Activated T-cell treated with anti-CD3 and anti-CD28 coated beads, Interleukin-2, amount 50 U/mL, for 72 hours (primary cell): Measurements from ENCODE around the gene OSTM1. TPM values are rescaled to one million over a fixed set of nuclear protein-coding genes. Genes with fewer than 3 reads are reported as not detected.
A peak's percentile ranks its signal among the peaks of the same experiment; 100 is the strongest.
"Not testable (repeated sequence)": the region's sequence is repeated elsewhere in the genome, so short reads cannot be mapped to it uniquely, and the experiment has no call there.

ENCODE experiments used
- ATAC-seq, 2 donors: fragments of 150-1000 bp; cut with Tn5 transposase; replicated peaks in 1 of 2; 2 replicates each; pipeline ENCODE4 v1.10.0; 2021; ENCODE audit warnings: moderate library complexity in 2 of 2, mild to moderate bottlenecking in 1 of 2
- DNase-seq, 2 donors: peaks; one replicate each; pipeline ENCODE4 v3.0.0; 2021 to 2022; ENCODE audit warnings: mixed read lengths in 1 of 2
- H3K27ac Mint-ChIP-seq: one replicate; pipeline ENCODE4 v1.8.0; 2022; ENCODE audit warnings: mild to moderate bottlenecking, moderate library complexity, mixed read lengths
- H3K27me3 Mint-ChIP-seq: one replicate; pipeline ENCODE4 v1.8.0; 2022; ENCODE audit warnings: low read depth, mixed read lengths
- H3K36me3 Mint-ChIP-seq, 2 donors: one replicate each; pipeline ENCODE4 v1.8.0; 2022; ENCODE audit warnings: mixed read lengths in 2 of 2, mild to moderate bottlenecking in 1 of 2; ENCODE audit not compliant: insufficient read depth in 2 of 2
- H3K4me1 Mint-ChIP-seq: one replicate; pipeline ENCODE4 v1.8.0; 2022; ENCODE audit warnings: low read depth, mixed read lengths
- H3K4me3 Mint-ChIP-seq, 2 donors: one replicate each; pipeline ENCODE4 v1.8.0; 2022; ENCODE audit warnings: mild to moderate bottlenecking in 2 of 2, mixed read lengths in 2 of 2, moderate library complexity in 2 of 2
- H3K9me3 Mint-ChIP-seq, 2 donors: one replicate each; pipeline ENCODE4 v1.8.0; 2022; ENCODE audit warnings: mixed read lengths in 2 of 2
- total RNA-seq, 2 donors: library from RNA; stranded (reverse); gene quantifications; one replicate each; pipeline ENCODE4 v1.2.3, GENCODE V29; 2022

OSTM1 gene
- total RNA-seq, 2 donors from 2014 or later, result 13.0 to 19.6 TPM

GRCh38 chr6:108029226-108029921 is 45.2 kb downstream of the OSTM1 start:
- H3K27ac Mint-ChIP-seq, result no peak overlapping the region
- H3K27me3 Mint-ChIP-seq, result no peaks in the 10 kb centered on the region
- no peaks in the 10 kb centered on the region for H3K36me3 Mint-ChIP-seq
- H3K4me3 Mint-ChIP-seq, result no peak overlapping the region
- DNase-seq (no peak), ATAC-seq (no peak)
- no peaks in the 10 kb centered on the region for H3K4me1 Mint-ChIP-seq
- H3K9me3 Mint-ChIP-seq, result no peaks in the 10 kb centered on the region

GRCh38 chr6:108027594-108027993 is 46.9 kb downstream of the OSTM1 start:
- H3K4me3 Mint-ChIP-seq, result no peak overlapping the region
- H3K9me3 Mint-ChIP-seq, result no peaks in the 10 kb centered on the region
- H3K27ac Mint-ChIP-seq, result no peak overlapping the region
- no peaks in the 10 kb centered on the region for H3K36me3 Mint-ChIP-seq
- no peak for DNase-seq
- H3K27me3 Mint-ChIP-seq, result no peaks in the 10 kb centered on the region
- no peak for ATAC-seq
- H3K4me1 Mint-ChIP-seq, result no peaks in the 10 kb centered on the region

GRCh38 chr6:108027056-108027455 is 47.5 kb downstream of the OSTM1 start:
- Mint-ChIP-seq H3K27ac (no peak overlapping the region), H3K4me3 (no peak overlapping the region), H3K4me1 (no peaks in the 10 kb centered on the region), H3K27me3 (no peaks in the 10 kb centered on the region), H3K36me3 (no peaks in the 10 kb centered on the region), H3K9me3 (no peaks in the 10 kb centered on the region)
- ATAC-seq (no peak), DNase-seq (no peak)

- no peak for ATAC-seq
- Mint-ChIP-seq H3K4me3 (no peak overlapping the region), H3K27me3 (no peaks in the 10 kb centered on the region), H3K4me1 (no peaks in the 10 kb centered on the region), H3K9me3 (no peaks in the 10 kb centered on the region), H3K36me3 (no peaks in the 10 kb centered on the region), H3K27ac (no peak overlapping the region)
- DNase-seq, result no peak
These were observed 50.0 kb downstream of the OSTM1 start for GRCh38 chr6:108024427-108025073.

GRCh38 chr6:108020472-108021116 is 53.9 kb downstream of the OSTM1 start:
- H3K36me3 Mint-ChIP-seq, result peaks cover 0 to 6% of the 10 kb centered on the region in 2 donors
- peaks cover 0 to 5% of the 10 kb centered on the region in 2 donors for H3K9me3 Mint-ChIP-seq
- no peaks in the 10 kb centered on the region for H3K4me1 Mint-ChIP-seq
- ATAC-seq (no peak), DNase-seq (no peak)
- H3K27ac Mint-ChIP-seq, result no peak overlapping the region
- H3K27me3 Mint-ChIP-seq, result peaks cover 6% of the 10 kb centered on the region
- H3K4me3 Mint-ChIP-seq, result no peak overlapping the region

GRCh38 chr6:108016283-108016682 is 58.3 kb downstream of the OSTM1 start:
- H3K4me1 Mint-ChIP-seq, H3K4me3 Mint-ChIP-seq, H3K27ac Mint-ChIP-seq, H3K27me3 Mint-ChIP-seq, DNase-seq, H3K36me3 Mint-ChIP-seq, ATAC-seq, H3K9me3 Mint-ChIP-seq: not testable (repeated sequence)

GRCh38 chr6:108013787-108014439 is 60.6 kb downstream of the OSTM1 start:
- Mint-ChIP-seq H3K27me3 (peaks cover 6% of the 10 kb centered on the region), H3K36me3 (peaks cover 10 to 16% of the 10 kb centered on the region in 2 donors), H3K9me3 (peaks cover 10 to 14% of the 10 kb centered on the region in 2 donors), H3K27ac (no peak overlapping the region), H3K4me3 (no peak overlapping the region), H3K4me1 (peaks cover 5% of the 10 kb centered on the region)
- ATAC-seq (no peak), DNase-seq (no peak)

GRCh38 chr6:108009894-108010293 is 64.6 kb downstream of the OSTM1 start:
- H3K27ac Mint-ChIP-seq, result no peak overlapping the region
- peak; percentile 26 to 68 for ATAC-seq

GRCh38 chr6:108009258-108009657 is 65.3 kb downstream of the OSTM1 start:
- not testable (repeated sequence) for ATAC-seq, DNase-seq

More at GRCh38 chr6:108009894-108010293, 64.6 kb downstream of the OSTM1 start:
- Mint-ChIP-seq H3K36me3 (peaks cover 11 to 14% of the 10 kb centered on the region in 2 donors), H3K4me3 (no peak overlapping the region), H3K4me1 (peaks cover 5% of the 10 kb centered on the region), H3K27me3 (no peaks in the 10 kb centered on the region), H3K9me3 (peaks cover 10 to 11% of the 10 kb centered on the region in 2 donors)
- DNase-seq, result no peak

GRCh38 chr6:108008363-108008762 is 66.2 kb downstream of the OSTM1 start:
- DNase-seq (no peak), ATAC-seq (no peak)
- Mint-ChIP-seq H3K4me1 (peaks cover 5% of the 10 kb centered on the region), H3K4me3 (no peak overlapping the region), H3K9me3 (peaks cover 10 to 11% of the 10 kb centered on the region in 2 donors), H3K36me3 (peaks cover 11 to 14% of the 10 kb centered on the region in 2 donors), H3K27me3 (no peaks in the 10 kb centered on the region), H3K27ac (no peak overlapping the region)

More at GRCh38 chr6:108009258-108009657, 65.3 kb downstream of the OSTM1 start:
- Mint-ChIP-seq H3K9me3 (peaks cover 10 to 11% of the 10 kb centered on the region in 2 donors), H3K36me3 (peaks cover 11 to 14% of the 10 kb centered on the region in 2 donors)
- H3K27me3 Mint-ChIP-seq, H3K27ac Mint-ChIP-seq, H3K4me3 Mint-ChIP-seq, H3K4me1 Mint-ChIP-seq: not testable (repeated sequence)

GRCh38 chr6:108005961-108006360 is 68.6 kb downstream of the OSTM1 start:
- no peak for DNase-seq
- H3K36me3 Mint-ChIP-seq, result peaks cover 11 to 14% of the 10 kb centered on the region in 2 donors
- no peaks in the 10 kb centered on the region for H3K27me3 Mint-ChIP-seq
- H3K4me3 Mint-ChIP-seq, result no peak overlapping the region
- peaks cover 10 to 11% of the 10 kb centered on the region in 2 donors for H3K9me3 Mint-ChIP-seq
- no peak for ATAC-seq
- H3K4me1 Mint-ChIP-seq, result peaks cover 5% of the 10 kb centered on the region
- H3K27ac Mint-ChIP-seq, result no peak overlapping the region

- H3K36me3 Mint-ChIP-seq, result peaks cover 10 to 13% of the 10 kb centered on the region in 2 donors
- H3K27ac Mint-ChIP-seq, result no peak overlapping the region
- H3K4me1 Mint-ChIP-seq, result peaks cover 4% of the 10 kb centered on the region
- no peaks in the 10 kb centered on the region for H3K27me3 Mint-ChIP-seq
- DNase-seq (no peak), ATAC-seq (no peak)
- H3K4me3 Mint-ChIP-seq, result no peak overlapping the region
- H3K9me3 Mint-ChIP-seq, result peaks cover 8 to 11% of the 10 kb centered on the region in 2 donors
These were observed 69.7 kb downstream of the OSTM1 start for GRCh38 chr6:108004861-108005260.
